Thyroid gland (tissue), 4 donors: ENCODE measurements around the gene KRT85.

ENCODE experiments used
- CTCF ChIP-seq, 6 experiments: fragments of 200-600 bp in 3 of 6; fragments of 450-650 bp in 3 of 6; sonication (generic) in 3 of 6; IDR thresholded peaks; one replicate each; pipeline ENCODE4 v1.5.1; 2016 to 2019; ENCODE audit warnings: antibody characterized with exemption in 6 of 6, mild to moderate bottlenecking in 2 of 6, inconsistent platforms in 1 of 6, moderate library complexity in 1 of 6
- POLR2A ChIP-seq, 2 donors: fragments of 450-650 bp; IDR thresholded peaks; one replicate each; pipeline ENCODE4 v1.6.1; 2017; ENCODE audit warnings: antibody characterized with exemption in 2 of 2, mild to moderate bottlenecking in 2 of 2, moderate library complexity in 1 of 2

- TF ChIP-seq POLR2A (IDR thresholded peaks at IDR 0.05) (no peak), CTCF (IDR thresholded peaks at IDR 0.05) (no peak)
Observed at GRCh38 chr12:52313926-52314325, 53.4 kb downstream of the KRT85 start.
